Measurements from ENCODE around the gene POLR1F. TPM values are rescaled to one million over a fixed set of nuclear protein-coding genes. Genes with fewer than 3 reads are reported as not detected.

POLR1F gene, protein sequence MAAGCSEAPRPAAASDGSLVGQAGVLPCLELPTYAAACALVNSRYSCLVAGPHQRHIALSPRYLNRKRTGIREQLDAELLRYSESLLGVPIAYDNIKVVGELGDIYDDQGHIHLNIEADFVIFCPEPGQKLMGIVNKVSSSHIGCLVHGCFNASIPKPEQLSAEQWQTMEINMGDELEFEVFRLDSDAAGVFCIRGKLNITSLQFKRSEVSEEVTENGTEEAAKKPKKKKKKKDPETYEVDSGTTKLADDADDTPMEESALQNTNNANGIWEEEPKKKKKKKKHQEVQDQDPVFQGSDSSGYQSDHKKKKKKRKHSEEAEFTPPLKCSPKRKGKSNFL
- 13.7 and 19.1 TPM in 2 replicates for total RNA-seq

DNA sequence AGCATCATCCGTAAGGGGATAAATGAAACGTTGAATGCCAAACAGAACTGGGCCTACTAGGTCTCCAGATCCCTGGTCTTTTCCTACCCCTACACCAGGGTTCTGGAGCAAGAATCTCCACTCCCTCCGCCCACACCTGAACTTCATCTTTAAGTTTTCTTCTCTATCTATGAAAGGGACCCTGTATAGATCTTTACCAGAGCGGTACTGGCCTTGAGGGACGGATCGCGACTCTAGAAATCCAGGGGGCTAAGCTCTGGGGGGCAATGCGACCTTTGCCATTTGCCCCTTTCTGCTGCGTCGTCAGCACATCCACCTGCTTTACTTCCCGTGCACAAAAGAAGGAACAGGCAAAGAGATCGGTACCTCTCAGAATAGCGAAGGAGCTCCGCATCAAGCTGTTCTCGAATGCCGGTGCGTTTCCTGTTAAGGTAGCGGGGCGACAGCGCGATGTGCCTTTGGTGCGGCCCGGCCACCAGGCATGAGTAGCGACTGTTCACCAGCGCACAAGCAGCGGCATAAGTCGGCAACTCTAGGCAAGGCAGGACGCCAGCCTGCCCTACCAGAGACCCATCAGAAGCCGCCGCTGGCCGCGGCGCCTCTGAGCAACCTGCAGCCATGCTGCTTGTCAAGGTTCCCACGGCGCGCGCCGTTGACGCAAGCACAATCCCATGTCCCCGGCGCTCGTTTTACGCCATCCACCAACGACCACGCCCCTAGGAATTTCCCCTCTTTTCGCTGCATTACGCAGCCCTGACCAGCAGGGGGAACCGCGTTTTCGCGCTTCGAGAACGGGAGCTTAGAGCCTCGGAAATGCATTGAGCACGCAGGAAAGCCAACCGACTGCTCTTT lies at the start of gene POLR1F:
POLR1F (minus strand) TSS at position 641 of the 852 bp plus-strand sequence; CDS start at position 620, 21 bp downstream.

Other genes with a start within 250 kb of the POLR1F start
- not detected in 2 replicates for gene TMEM196, start 64.6 kb upstream of the POLR1F start, total RNA-seq

All from smooth muscle cell of the umbilical artery (primary cell).